Sigmoid colon (tissue), 4 donors: Measurements from ENCODE around the gene LRRC72.

Source experiments
- CTCF ChIP-seq, 4 experiments: fragments of 450-650 bp in 3 of 4; fragments of 200-600 bp in 1 of 4; IDR thresholded peaks; one replicate each; pipeline ENCODE4 v1.5.1; 2016 to 2019; ENCODE audit warnings: antibody characterized with exemption in 4 of 4, mild to moderate bottlenecking in 3 of 4, moderate library complexity in 2 of 4
- EP300 ChIP-seq, 4 donors: sonication (generic); formaldehyde crosslinking; IDR thresholded peaks; one replicate each; pipeline ENCODE4 v1.6.1; 2017; ENCODE audit warnings: antibody characterized with exemption in 4 of 4
- POLR2A ChIP-seq, 2 donors: fragments of 450-650 bp; IDR thresholded peaks; one replicate each; pipeline ENCODE4 v1.6.1; 2016; ENCODE audit warnings: antibody characterized with exemption in 2 of 2, mild to moderate bottlenecking in 2 of 2, moderate library complexity in 2 of 2
- POLR2AphosphoS5 ChIP-seq, 4 donors: sonication (generic); formaldehyde crosslinking; IDR thresholded peaks; one replicate each; pipeline ENCODE4 v1.6.1; 2017; ENCODE audit warnings: antibody characterized with exemption in 4 of 4

- no peak for TF ChIP-seq POLR2AphosphoS5 (IDR thresholded peaks at IDR 0.05)
- TF ChIP-seq POLR2A (IDR thresholded peaks at IDR 0.05): no peak
- no peak for TF ChIP-seq CTCF (IDR thresholded peaks at IDR 0.05)
- TF ChIP-seq EP300 (IDR thresholded peaks at IDR 0.05): no peak
Observed at GRCh38 chr7:16590424-16590823, 63.8 kb downstream of the LRRC72 start.
